Upper lobe of right lung (tissue), 1 donor: ENCODE measurements around the gene TENM3. TPM values are rescaled to one million over a fixed set of nuclear protein-coding genes. Genes with fewer than 3 reads are reported as not detected.

Experiments used
- ATAC-seq: fragments of 200-7000 bp; cut with Tn5 transposase; one replicate; pipeline ENCODE4 v1.9.1; 2020; ENCODE audit warnings: mild to moderate bottlenecking, moderate library complexity
- DNase-seq: peaks from one replicate; pipeline ENCODE4 v3.0.0-alpha.2; 2020
- H3K27ac ChIP-seq: fragments of 200-600 bp; one replicate; pipeline ENCODE4 v1.8.0; 2022
- H3K27me3 ChIP-seq: fragments of 200-600 bp; one replicate; pipeline ENCODE4 v1.8.0; 2022; ENCODE audit warnings: mild to moderate bottlenecking
- H3K36me3 ChIP-seq: fragments of 200-600 bp; one replicate; pipeline ENCODE4 v1.8.0; 2022
- H3K4me1 ChIP-seq: fragments of 200-600 bp; one replicate; pipeline ENCODE4 v1.8.0; 2022
- H3K4me3 ChIP-seq: fragments of 200-600 bp; one replicate; pipeline ENCODE4 v1.8.0; 2022; ENCODE audit warnings: mild to moderate bottlenecking
- H3K9me3 ChIP-seq: fragments of 200-600 bp; one replicate; pipeline ENCODE4 v1.8.0; 2022
- intact Hi-C: fragments of 100-400 bp; cut with DNase I; formaldehyde crosslinking; loops from one replicate; pipeline ENCODE4 v1.11.0; 2022
- total RNA-seq: library from RNA; stranded (reverse); fragmentation: NEBNext Ultra II Directional; extraction: Animal tissue kit (Norgen Biotek cat#: 25700); gene quantifications from one replicate; pipeline ENCODE4 v1.2.1, GENCODE V29; 2021
- TF ChIP-seq, protein P1 (sequence below): fragments of 200-600 bp; IDR thresholded peaks from one replicate; pipeline ENCODE4 v1.8.0; 2022; ENCODE audit warnings: antibody characterized with exemption
- donor health status: DM: no; HTN: yes; CAD: no; lungs with severe emphysema.

TENM3 gene
- total RNA-seq, 1 donor from 2014 or later, result 5.6 TPM

DNA sequence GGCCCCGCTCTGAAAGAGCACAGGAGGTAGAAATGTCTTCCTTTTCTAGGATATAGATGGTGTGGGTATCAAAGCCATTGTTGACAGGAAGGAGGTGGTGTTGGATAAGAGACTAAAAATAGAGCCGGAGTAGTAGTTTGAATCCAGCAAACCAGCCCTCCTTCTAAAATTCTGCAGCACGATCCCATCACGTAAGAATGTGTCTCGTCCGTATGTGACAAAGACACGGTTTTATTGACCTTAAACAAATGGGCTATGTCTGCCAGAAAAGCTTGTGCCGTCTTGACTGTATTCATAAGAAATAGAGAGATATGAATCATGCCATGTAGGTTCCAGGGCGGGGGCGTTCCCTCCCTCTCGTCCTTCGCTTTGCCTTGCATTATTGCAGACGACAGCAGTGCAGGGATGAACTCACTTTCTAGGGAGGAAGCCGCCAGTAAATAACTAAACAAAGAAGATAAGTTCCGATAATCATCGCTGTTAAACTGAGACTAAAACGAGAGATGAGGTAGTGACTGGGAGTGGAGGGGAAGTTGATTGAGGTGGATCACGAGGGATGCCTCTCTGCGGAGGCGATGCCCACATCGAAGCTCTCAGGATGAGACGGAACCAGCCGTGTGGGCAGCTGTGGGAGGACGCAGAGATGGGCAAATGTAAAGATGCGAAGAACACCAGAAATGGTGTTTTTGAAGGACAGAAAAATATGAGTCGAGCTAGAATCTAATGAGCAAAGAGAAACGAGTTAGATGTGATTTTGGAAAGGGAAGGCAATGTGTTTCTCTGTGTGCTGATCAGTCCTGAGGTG is 3.4 kb downstream of the TENM3 start:
- H3K9me3 ChIP-seq, result no peaks in the 10 kb centered on the region
- ATAC-seq (no peak), DNase-seq (no peak)
- TF ChIP-seq, protein P1, sequence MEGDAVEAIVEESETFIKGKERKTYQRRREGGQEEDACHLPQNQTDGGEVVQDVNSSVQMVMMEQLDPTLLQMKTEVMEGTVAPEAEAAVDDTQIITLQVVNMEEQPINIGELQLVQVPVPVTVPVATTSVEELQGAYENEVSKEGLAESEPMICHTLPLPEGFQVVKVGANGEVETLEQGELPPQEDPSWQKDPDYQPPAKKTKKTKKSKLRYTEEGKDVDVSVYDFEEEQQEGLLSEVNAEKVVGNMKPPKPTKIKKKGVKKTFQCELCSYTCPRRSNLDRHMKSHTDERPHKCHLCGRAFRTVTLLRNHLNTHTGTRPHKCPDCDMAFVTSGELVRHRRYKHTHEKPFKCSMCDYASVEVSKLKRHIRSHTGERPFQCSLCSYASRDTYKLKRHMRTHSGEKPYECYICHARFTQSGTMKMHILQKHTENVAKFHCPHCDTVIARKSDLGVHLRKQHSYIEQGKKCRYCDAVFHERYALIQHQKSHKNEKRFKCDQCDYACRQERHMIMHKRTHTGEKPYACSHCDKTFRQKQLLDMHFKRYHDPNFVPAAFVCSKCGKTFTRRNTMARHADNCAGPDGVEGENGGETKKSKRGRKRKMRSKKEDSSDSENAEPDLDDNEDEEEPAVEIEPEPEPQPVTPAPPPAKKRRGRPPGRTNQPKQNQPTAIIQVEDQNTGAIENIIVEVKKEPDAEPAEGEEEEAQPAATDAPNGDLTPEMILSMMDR, result no peak
- no peaks in the 10 kb centered on the region for H3K36me3 ChIP-seq
- intact Hi-C loops, result no loop called here
- H3K4me1 ChIP-seq, result no peaks in the 10 kb centered on the region
- H3K27ac ChIP-seq, result no peak overlapping the region
- H3K4me3 ChIP-seq, result no peak overlapping the region
- no peaks in the 10 kb centered on the region for H3K27me3 ChIP-seq

GRCh38 chr4:182248295-182248694 is 5.1 kb downstream of the TENM3 start:
- DNase-seq (no peak), ATAC-seq (no peak)
- Histone ChIP-seq H3K27me3 (no peaks in the 10 kb centered on the region), H3K4me3 (no peak overlapping the region), H3K27ac (no peak overlapping the region), H3K36me3 (no peaks in the 10 kb centered on the region), H3K4me1 (no peaks in the 10 kb centered on the region), H3K9me3 (no peaks in the 10 kb centered on the region)
- TF ChIP-seq, protein P1, result no peak
- intact Hi-C loops, result no loop called here

DNA sequence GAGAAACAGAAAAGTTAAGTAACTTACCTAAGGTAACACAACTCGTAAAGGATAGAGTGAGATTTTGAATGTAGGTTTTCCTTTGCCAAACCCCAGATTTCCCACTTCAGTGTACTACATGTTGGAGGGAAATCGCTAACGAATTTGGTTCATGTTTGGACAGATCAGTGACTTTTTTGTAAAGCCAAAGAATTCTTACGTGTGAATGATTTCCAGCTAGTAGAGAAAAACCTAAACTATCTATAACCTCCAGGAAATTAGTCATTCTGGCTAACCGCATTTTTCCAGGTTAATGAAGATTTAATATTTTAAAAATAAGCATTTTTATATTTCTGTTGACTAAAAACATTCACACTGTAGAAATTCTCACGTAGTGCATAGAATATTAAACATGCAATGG is 7.2 kb downstream of the TENM3 start:
- H3K9me3 ChIP-seq, result no peaks in the 10 kb centered on the region
- H3K4me3 ChIP-seq, result no peak overlapping the region
- no peaks in the 10 kb centered on the region for H3K27me3 ChIP-seq
- no peaks in the 10 kb centered on the region for H3K4me1 ChIP-seq
- ATAC-seq (no peak), DNase-seq (no peak)
- no peaks in the 10 kb centered on the region for H3K36me3 ChIP-seq
- intact Hi-C loops, result no loop called here
- TF ChIP-seq, protein P1, result no peak
- H3K27ac ChIP-seq, result no peak overlapping the region

- no peak for ATAC-seq
- TF ChIP-seq, protein P1, result no peak
- H3K36me3 ChIP-seq, result no peaks in the 10 kb centered on the region
- no peaks in the 10 kb centered on the region for H3K27me3 ChIP-seq
- intact Hi-C loops, result no loop called here
- DNase-seq, result no peak
- no peak overlapping the region for H3K27ac ChIP-seq
- no peaks in the 10 kb centered on the region for H3K4me1 ChIP-seq
- no peak overlapping the region for H3K4me3 ChIP-seq
- no peaks in the 10 kb centered on the region for H3K9me3 ChIP-seq
These were observed 7.9 kb downstream of the TENM3 start for GRCh38 chr4:182251116-182251515.

DNA sequence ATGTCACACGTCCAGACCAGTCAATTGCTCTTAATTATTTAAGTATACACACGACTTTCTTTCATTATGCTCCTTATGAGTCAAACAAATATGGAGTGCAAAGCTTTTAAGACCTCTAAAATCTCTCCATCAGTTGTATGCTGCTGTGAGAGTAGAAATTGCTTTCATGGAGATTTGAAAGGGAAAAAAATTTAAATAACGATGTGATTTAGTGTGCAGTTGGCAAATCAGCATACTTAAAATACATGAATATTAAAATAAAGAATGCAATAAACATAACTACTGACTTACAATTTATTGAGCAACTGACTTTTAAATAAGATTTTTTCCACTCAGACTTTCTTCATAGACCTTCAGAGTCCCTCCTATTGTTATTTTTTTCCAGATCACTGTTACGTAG is 9.0 kb downstream of the TENM3 start:
- H3K27ac ChIP-seq, result no peak overlapping the region

More for the DNA sequence above, 9.0 kb downstream of the TENM3 start:
- intact Hi-C loops, result no loop called here
- Histone ChIP-seq H3K4me1 (no peaks in the 10 kb centered on the region), H3K36me3 (no peaks in the 10 kb centered on the region), H3K27me3 (no peaks in the 10 kb centered on the region), H3K9me3 (no peaks in the 10 kb centered on the region), H3K4me3 (no peak overlapping the region)
- TF ChIP-seq, protein P1, result no peak
- ATAC-seq (no peak), DNase-seq (no peak)
